Stimulated activated CD4-positive, alpha-beta T cell treated with anti-CD3 and anti-CD28 coated beads, Interleukin-15, amount 100 ng/mL, for 48 hours (primary cell): Measurements from ENCODE around the gene ACO2.

Source experiments
- DNase-seq, 2 donors: peaks; one replicate each; pipeline ENCODE4 v3.0.0-alpha.2; 2020; ENCODE audit warnings: low read depth in 2 of 2

ACO2 gene

GRCh38 chr22:41523464-41524221, 54.7 kb downstream of the ACO2 start:
- DNase-seq: no peak

GRCh38 chr22:41524251-41524661, 55.3 kb downstream of the ACO2 start:
- DNase-seq: no peak

DNA sequence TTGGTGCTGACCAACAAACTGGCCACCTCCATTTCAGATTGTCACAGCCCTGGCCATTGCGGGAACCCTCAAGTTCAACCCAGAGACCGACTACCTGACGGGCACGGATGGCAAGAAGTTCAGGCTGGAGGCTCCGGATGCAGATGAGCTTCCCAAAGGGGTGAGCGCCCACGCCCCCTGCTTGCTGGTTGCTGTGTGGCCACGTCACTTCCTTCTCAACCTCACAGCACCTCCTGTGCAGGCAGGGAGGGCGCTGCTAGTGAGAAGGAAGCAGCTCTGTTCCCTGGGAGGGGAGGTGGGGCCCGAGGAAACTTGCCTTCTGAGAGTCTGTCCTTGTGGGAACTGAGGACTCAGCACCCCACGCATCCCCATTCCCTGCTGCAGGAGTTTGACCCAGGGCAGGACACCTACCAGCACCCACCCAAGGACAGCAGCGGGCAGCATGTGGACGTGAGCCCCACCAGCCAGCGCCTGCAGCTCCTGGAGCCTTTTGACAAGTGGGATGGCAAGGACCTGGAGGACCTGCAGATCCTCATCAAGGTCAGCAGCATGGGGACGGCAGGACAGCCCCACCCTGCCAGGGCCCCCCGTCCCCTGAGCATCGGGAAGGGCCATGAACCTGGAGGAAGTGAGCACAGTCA, 56.0 kb downstream of the ACO2 start:
- DNase-seq: peak; percentile 36 to 58

- no peak for DNase-seq
Measured at GRCh38 chr22:41525450-41526225, 56.7 kb downstream of the ACO2 start.

- DNase-seq: no peak
Measured at GRCh38 chr22:41526226-41526829, 57.4 kb downstream of the ACO2 start.

- DNase-seq: peak; percentile 47 to 50
Measured at GRCh38 chr22:41526830-41527799, 58.2 kb downstream of the ACO2 start.

DNA sequence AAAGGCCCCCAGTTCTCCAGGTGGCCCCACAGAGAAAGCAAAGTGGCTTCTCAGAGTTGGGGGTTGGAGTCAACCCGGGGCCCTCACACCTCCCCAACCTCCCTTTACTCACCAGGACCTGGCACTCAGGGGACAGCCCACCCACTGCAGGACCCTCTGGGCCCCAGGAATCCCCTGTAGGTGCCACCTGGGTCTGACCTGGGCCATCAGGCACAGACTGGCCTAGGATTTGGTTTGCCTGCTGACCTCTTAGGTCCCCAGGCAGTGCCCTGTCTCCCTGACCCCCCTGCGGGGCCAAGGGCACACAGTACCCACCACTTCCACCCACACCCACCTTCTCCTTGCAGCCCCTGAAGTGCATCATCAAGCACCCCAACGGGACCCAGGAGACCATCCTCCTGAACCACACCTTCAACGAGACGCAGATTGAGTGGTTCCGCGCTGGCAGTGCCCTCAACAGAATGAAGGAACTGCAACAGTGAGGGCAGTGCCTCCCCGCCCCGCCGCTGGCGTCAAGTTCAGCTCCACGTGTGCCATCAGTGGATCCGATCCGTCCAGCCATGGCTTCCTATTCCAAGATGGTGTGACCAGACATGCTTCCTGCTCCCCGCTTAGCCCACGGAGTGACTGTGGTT, 59.3 kb downstream of the ACO2 start:
- DNase-seq: no peak

DNA sequence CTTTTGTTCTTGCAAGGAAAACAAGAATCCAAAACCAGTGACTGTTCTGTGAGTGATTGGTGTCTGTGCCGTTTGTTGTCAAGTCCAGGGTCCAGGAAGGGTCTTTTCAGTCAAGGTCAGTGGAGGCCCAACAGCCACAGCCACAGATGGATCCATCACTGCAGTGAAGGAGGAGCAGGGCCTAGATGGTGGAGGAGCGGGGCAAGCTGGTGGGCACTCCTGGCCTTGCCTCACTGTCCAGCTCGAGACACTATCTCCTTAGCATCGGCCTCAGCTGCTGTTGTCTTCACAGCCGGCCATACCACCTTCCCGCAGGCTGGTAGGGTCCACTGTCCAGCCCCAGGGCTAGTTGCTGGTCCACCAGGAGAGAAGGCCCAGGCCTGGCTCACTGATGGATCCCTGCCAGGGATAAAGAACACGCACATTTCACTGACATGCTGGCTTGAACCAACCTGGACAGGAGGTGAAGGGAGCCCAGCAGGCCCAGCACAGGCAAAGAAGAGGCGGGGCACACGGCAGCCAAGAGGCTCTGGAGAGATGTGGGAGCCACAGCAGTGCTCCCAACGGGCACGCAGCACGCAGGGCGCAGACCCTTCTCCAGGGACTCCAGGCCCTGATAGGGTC, 60.1 kb downstream of the ACO2 start:
- no peak for DNase-seq

- DNase-seq: no peak
Measured at GRCh38 chr22:41530890-41531714, 62.2 kb downstream of the ACO2 start.

DNA sequence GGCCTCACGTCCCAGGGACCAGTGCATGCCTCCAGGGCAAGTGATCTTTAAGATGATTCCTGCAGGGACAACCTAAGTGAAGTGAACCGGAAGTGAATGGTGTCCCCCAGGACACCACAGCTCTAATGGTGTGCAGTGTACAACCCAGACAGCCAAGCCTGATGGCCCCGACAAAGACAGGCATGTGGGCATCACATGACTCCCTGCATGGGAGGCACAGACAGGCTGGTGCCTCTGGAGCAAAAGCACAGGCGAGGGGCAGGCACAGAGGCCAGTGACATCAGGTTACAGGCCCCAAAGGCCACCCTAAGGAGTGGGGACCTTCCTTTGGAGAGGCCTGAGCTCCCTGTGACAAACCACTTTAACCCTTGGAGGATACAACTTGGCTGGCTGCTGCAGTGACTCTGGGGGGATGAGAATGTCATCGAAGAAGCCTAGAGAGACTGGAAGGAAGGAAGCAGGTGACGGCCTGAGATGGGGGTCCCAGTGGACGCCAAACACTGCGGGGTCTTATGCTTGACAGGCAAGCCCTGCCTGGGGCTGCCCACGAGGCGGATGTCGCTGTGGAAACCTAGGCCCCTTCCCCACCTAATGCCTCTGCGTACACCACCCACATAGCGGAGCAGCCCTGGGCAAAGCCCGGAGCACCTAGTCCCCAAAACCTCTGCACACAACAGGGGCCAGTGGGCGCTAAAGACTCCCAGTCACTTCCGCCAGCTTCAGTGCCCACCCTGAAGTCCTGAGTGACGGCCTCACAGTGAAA, 63.0 kb downstream of the ACO2 start:
- DNase-seq: no peak

DNA sequence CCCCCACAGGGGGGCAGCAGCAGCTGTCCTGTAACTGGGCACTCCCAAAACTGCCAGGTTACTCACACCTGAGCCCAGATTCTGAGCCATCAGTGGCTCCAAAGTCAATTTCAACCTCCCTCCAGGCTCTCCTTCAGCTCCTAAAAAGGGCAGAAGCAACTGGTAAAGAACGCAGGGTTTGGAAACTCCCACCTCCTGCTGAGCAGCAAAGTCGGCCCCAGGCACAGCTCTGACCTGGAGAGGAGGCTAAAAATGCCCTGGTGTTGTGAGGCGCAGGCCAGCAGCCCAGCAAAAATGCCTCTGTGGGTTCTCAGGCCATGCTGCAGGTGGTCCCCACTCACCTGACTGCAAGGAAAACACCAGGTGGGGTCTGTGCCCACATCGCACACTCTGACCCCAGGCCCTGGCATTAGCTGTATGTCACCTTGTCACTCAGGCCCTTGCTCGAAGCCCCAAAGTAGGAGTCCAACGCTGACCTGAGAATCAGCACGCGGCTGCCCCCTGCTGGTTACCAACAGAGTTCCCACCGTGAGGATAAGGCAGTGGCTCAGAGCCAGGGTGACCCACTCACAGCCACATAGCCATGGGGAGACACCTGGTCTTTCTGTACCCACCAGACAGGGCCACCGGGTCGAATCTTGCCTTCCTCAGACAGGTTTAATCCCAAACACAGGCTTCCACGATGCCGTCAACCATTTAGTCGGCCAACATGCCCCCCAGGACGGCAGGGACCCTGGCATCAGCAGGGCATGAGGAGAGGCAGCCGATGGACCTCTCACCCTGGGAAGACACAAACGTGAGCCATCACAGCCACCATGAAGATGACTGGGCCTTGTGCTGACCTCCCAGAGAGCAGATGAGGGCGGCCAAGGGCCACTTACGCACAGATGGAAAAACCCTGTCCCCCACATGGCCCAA, 64.2 kb downstream of the ACO2 start:
- peak; percentile 47 to 58 for DNase-seq

- no peak for DNase-seq
Measured at GRCh38 chr22:41534219-41534618, 65.3 kb downstream of the ACO2 start.

- DNase-seq: no peak
Measured at GRCh38 chr22:41535244-41535643, 66.3 kb downstream of the ACO2 start.

GRCh38 chr22:41537203-41537602, 68.3 kb downstream of the ACO2 start:
- DNase-seq: no peak

DNA sequence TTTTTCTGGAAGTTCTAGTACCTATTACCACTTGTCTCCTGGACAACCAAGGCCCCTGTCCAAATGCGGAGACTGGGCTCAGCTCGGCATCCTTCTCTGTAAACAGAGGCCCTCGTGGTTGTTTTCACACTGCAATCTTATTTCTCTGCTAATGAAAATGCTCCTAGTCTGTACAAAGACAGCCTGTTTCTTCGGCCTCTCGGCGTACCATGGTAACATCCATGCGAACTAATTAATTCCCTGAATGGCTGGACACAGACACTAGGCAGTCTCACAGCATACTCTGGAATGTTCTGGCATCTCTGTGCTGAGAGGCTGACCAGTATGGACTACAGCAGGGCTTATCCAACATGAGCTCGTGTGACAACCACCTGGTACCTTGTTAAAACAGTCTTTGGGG, 69.7 kb downstream of the ACO2 start:
- no peak for DNase-seq

GRCh38 chr22:41539146-41540005, 70.5 kb downstream of the ACO2 start:
- DNase-seq: no peak

GRCh38 chr22:41540006-41540315, 71.0 kb downstream of the ACO2 start:
- DNase-seq: no peak
